Heart left ventricle (tissue), 16 donors: ENCODE data around the gene ZFYVE21. TPM values are rescaled to one million over a fixed set of nuclear protein-coding genes. Genes with fewer than 3 reads are reported as not detected.

Source experiments
- ATAC-seq, 4 donors: fragments of 200-7000 bp; cut with Tn5 transposase; one replicate each; pipeline ENCODE4 v1.9.1; 2020 to 2022; ENCODE audit warnings: moderate library complexity in 4 of 4, mild to moderate bottlenecking in 3 of 4, moderate number of reproducible peaks in 1 of 4
- DNase-seq, 5 donors: peaks; one replicate each; pipeline ENCODE4 v3.0.0-alpha.2; 2020
- H3K27ac ChIP-seq, 12 donors: fragments of 200-600 bp; sonication (generic) in 4 of 12; one replicate each; pipeline versions ENCODE4 v1.5.0 to v1.8.0; 2016 to 2022; ENCODE audit warnings: mild to moderate bottlenecking in 2 of 12
- H3K27me3 ChIP-seq, 9 donors: fragments of 200-600 bp; sonication (generic) in 2 of 9; one replicate each; pipeline versions ENCODE4 v1.5.1 to v1.8.0; 2016 to 2022; ENCODE audit warnings: mild to moderate bottlenecking in 3 of 9
- H3K36me3 ChIP-seq, 9 donors: fragments of 200-600 bp; sonication (generic) in 2 of 9; one replicate each; pipeline versions ENCODE4 v1.5.0 to v1.8.0; 2018 to 2022; ENCODE audit warnings: mild to moderate bottlenecking in 2 of 9
- H3K4me1 ChIP-seq, 12 donors: fragments of 200-600 bp; sonication (generic) in 4 of 12; one replicate each; pipeline versions ENCODE4 v1.5.0 to v1.8.0; 2016 to 2022; ENCODE audit warnings: mild to moderate bottlenecking in 3 of 12
- H3K4me3 ChIP-seq, 12 donors: fragments of 200-600 bp; sonication (generic) in 4 of 12; one replicate each; pipeline versions ENCODE4 v1.5.0 to v1.8.0; 2017 to 2022; ENCODE audit warnings: mild to moderate bottlenecking in 9 of 12, moderate library complexity in 4 of 12
- H3K9me3 ChIP-seq, 12 donors: fragments of 200-600 bp; sonication (generic) in 4 of 12; one replicate each; pipeline versions ENCODE4 v1.5.0 to v1.8.0; 2016 to 2022; ENCODE audit warnings: mild to moderate bottlenecking in 1 of 12
- POLR2A ChIP-seq, 2 donors: fragments of 450-650 bp; IDR thresholded peaks; one replicate each; pipeline ENCODE4 v1.6.1; 2017; ENCODE audit warnings: antibody characterized with exemption in 2 of 2, mild to moderate bottlenecking in 2 of 2, moderate library complexity in 2 of 2
- WGBS, 4 donors: extraction: QIAGEN DNeasy Blood & Tissue Kit in 2 of 4; methylation state at CpG; one replicate each; pipeline versions ENCODE4 v1.1.5 to v1.1.7; 2013 to 2018; 5-methylcytosine and 5-hydroxymethylcytosine counted together
- intact Hi-C, 10 donors: fragments of 100-400 bp; cut with DNase I; formaldehyde crosslinking; loops; one replicate each; pipeline versions ENCODE4 v1.11.1 to v1.14.2; 2022
- polyA plus RNA-seq, 2 donors: library from polyadenylated mRNA; stranded (reverse); fragments of 200-250 nt; gene quantifications; one replicate each; pipeline ENCODE4 v1.2.3, GENCODE V29; 2013
- total RNA-seq, 9 donors: library from RNA; depleted of rRNA in 2 of 9; stranded (reverse); fragments of >200 nt in 2 of 9; fragmentation: NEBNext Ultra II Directional in 3 of 9; extraction: Animal tissue kit (Norgen Biotek cat#: 25700) in 3 of 9; gene quantifications; one replicate each; pipeline versions ENCODE4 v1.1.0 to v1.2.4, GENCODE V29; 2016 to 2023
- TF ChIP-seq, protein P1 (sequence below), 12 donors: fragments of 200-600 bp; sonication (generic) in 4 of 12; IDR thresholded peaks; one replicate each; pipeline versions ENCODE4 v1.5.0 to v1.8.0; 2018 to 2022; ENCODE audit warnings: antibody characterized with exemption in 12 of 12, mild to moderate bottlenecking in 5 of 12
- donor health status: ischemic (EF 13 %, LVEDD 7.1; RV severe dilation, severe dysfunction).
- donor health status: healthy with polysubstance abuse.
- donor health status: DM: no; HTN: yes; CAD: no.
- donor health status: DM: no; HTN: no; CAD: no.
- donor health status: ischemic (EF 25% LVEDD 6.9; RV normal size, moderate dysfunction).
- donor health status: ischemic (EF 25% LVEDD 5.7; RV mildly dilated, moderate dysfunction).
- donor health status: healthy.
- donor health status: DM: yes; HTN: yes; CAD: no.
- donor health status: ischemic (EF 35%, LVEDD 5.7; RV mildly dilated, moderate dysfunction).
- donor health status: nonischemic (EF 11% LVEDD 7.7; RV severe dilation, severe dysfunction).
- donor health status: DM: yes; HTN: yes; CAD: no.
- donor health status: PGD.
- donor health status: ischemic (EF 29% LVEDD 5.4; RV normal size, mild dysfunction).
- donor health status: nonischemic (EF 23%, LVEDD 6.1; RV moderate dilation, normal function).

Gene ZFYVE21
- total and polyA plus RNA-seq, 11 donors: 44.1 to 86.1 (median 52.5) TPM

- Histone ChIP-seq H3K27ac (no peak overlapping the region), H3K4me1 (peaks cover 0 to 70% (median 44%) of the 10 kb centered on the region in 12 donors), H3K9me3 (no peaks in the 10 kb centered on the region), H3K36me3 (peaks cover 0 to 83% (median 66%) of the 10 kb centered on the region in 9 donors), H3K27me3 (no peaks in the 10 kb centered on the region), H3K4me3 (no peak overlapping the region)
- no peak for TF ChIP-seq POLR2A (IDR thresholded peaks at IDR 0.05)
- TF ChIP-seq, protein P1, sequence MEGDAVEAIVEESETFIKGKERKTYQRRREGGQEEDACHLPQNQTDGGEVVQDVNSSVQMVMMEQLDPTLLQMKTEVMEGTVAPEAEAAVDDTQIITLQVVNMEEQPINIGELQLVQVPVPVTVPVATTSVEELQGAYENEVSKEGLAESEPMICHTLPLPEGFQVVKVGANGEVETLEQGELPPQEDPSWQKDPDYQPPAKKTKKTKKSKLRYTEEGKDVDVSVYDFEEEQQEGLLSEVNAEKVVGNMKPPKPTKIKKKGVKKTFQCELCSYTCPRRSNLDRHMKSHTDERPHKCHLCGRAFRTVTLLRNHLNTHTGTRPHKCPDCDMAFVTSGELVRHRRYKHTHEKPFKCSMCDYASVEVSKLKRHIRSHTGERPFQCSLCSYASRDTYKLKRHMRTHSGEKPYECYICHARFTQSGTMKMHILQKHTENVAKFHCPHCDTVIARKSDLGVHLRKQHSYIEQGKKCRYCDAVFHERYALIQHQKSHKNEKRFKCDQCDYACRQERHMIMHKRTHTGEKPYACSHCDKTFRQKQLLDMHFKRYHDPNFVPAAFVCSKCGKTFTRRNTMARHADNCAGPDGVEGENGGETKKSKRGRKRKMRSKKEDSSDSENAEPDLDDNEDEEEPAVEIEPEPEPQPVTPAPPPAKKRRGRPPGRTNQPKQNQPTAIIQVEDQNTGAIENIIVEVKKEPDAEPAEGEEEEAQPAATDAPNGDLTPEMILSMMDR (IDR thresholded peaks at IDR 0.05): no peak
- ATAC-seq (no peak), DNase-seq (peak in 2 of 5 donors; percentile 26 to 42)
- 86 to 92% (median 89%) methylated on average over 29 of the region's 29 CpGs for WGBS, 4 donors
- intact Hi-C loops: no loop called here
These were observed 12.8 kb upstream of the ZFYVE21 start for GRCh38 chr14:103702497-103703432.

GRCh38 chr14:103703433-103704385 is 11.9 kb upstream of the ZFYVE21 start:
- Histone ChIP-seq H3K4me1 (peaks cover 0 to 70% (median 39%) of the 10 kb centered on the region in 12 donors), H3K36me3 (peaks cover 0 to 76% (median 58%) of the 10 kb centered on the region in 9 donors), H3K9me3 (no peaks in the 10 kb centered on the region), H3K27ac (peak overlapping the region in 2 of 12 donors; percentile 50 to 66), H3K27me3 (no peaks in the 10 kb centered on the region), H3K4me3 (no peak overlapping the region)
- no peak for TF ChIP-seq POLR2A (IDR thresholded peaks at IDR 0.05)
- TF ChIP-seq, protein P1 (IDR thresholded peaks at IDR 0.05): no peak
- WGBS, 4 donors: 68 to 73% (median 71%) methylated on average over 23 to 24 of the region's 24 CpGs
- DNase-seq (peak in 2 of 5 donors; percentile 12 to 60), ATAC-seq (no peak)
- intact Hi-C loops: no loop called here

GRCh38 chr14:103704708-103705107 is 10.9 kb upstream of the ZFYVE21 start:
- intact Hi-C loops: no loop called here
- no peak overlapping the region for H3K4me3 ChIP-seq
- peak in 1 of 5 donors; percentile 10 for DNase-seq
- WGBS, 4 donors: 58 to 70% (median 65%) methylated on average over 13 of the region's 13 CpGs
- peaks cover 0 to 72% (median 50%) of the 10 kb centered on the region in 9 donors for H3K36me3 ChIP-seq
- H3K4me1 ChIP-seq: peaks cover 0 to 68% (median 39%) of the 10 kb centered on the region in 12 donors
- H3K27ac ChIP-seq: peak overlapping the region in 9 of 12 donors; percentile 20 to 66 (median 50)
- ATAC-seq: no peak
- H3K9me3 ChIP-seq: no peaks in the 10 kb centered on the region
- no peaks in the 10 kb centered on the region for H3K27me3 ChIP-seq
- TF ChIP-seq, protein P1 (IDR thresholded peaks at IDR 0.05): no peak
- TF ChIP-seq POLR2A (IDR thresholded peaks at IDR 0.05): no peak
